ENCODE measurements around the gene DIDO1.

The DIDO1 gene

GRCh38 chr20:62941792-62942191 lies 15.5 kb upstream of the DIDO1 start:
- peaks cover 10% of the 10 kb centered on the region; the same call in 1 of the 2 replicates for H3K36me3 ChIP-seq (ENCODE audit: insufficient read depth)
- no peak overlapping the region for H3K27ac ChIP-seq
- H2AFZ ChIP-seq (ENCODE audit: low read depth), result no peak overlapping the region
- no peak overlapping the region for H3K4me2 ChIP-seq
- no peak overlapping the region for H3K4me3 ChIP-seq (IDR thresholded peaks at IDR 0.05; ENCODE audit: insufficient read depth, low read depth, low read length)
- H4K20me1 ChIP-seq (ENCODE audit: insufficient read depth), result no peaks in the 10 kb centered on the region
- peaks cover 39% of the 10 kb centered on the region for H3K79me2 ChIP-seq (ENCODE audit: insufficient read depth, low read depth)
- H3K9ac ChIP-seq, result no peak overlapping the region
- peaks cover 20% of the 10 kb centered on the region for H3K4me1 ChIP-seq (ENCODE audit: low read depth, poor library complexity, severe bottlenecking)
- no peak for TF ChIP-seq CTCF (conservative IDR thresholded peaks at IDR 0.05; ENCODE audit: low read depth, low read length)
- H3K27me3 ChIP-seq (ENCODE audit: insufficient read depth, low read depth), result no peaks in the 10 kb centered on the region

GRCh38 chr20:62940875-62941274 lies 14.6 kb upstream of the DIDO1 start:
- no peak for TF ChIP-seq CTCF (conservative IDR thresholded peaks at IDR 0.05; ENCODE audit: low read depth, low read length)
- Histone ChIP-seq H2AFZ (ENCODE audit: low read depth) (no peak overlapping the region), H4K20me1 (ENCODE audit: insufficient read depth) (no peaks in the 10 kb centered on the region), H3K9ac (no peak overlapping the region), H3K4me1 (ENCODE audit: low read depth, poor library complexity, severe bottlenecking) (peaks cover 27% of the 10 kb centered on the region), H3K27ac (no peak overlapping the region), H3K79me2 (ENCODE audit: insufficient read depth, low read depth) (peaks cover 48% of the 10 kb centered on the region), H3K4me3 (IDR thresholded peaks at IDR 0.05; ENCODE audit: insufficient read depth, low read depth, low read length) (no peak overlapping the region), H3K36me3 (ENCODE audit: insufficient read depth) (peaks cover 10% of the 10 kb centered on the region; the same call in 1 of the 2 replicates), H3K4me2 (no peak overlapping the region), H3K27me3 (ENCODE audit: insufficient read depth, low read depth) (no peaks in the 10 kb centered on the region)

GRCh38 chr20:62938105-62938888 lies 12.0 kb upstream of the DIDO1 start, which contains the start of gene GID8:
TSS of gene GID8 (plus strand) at chr20:62938147. CDS start at chr20:62941503, 3,356 bp downstream.
- H3K4me1 ChIP-seq (ENCODE audit: low read depth, poor library complexity, severe bottlenecking), result peaks cover 40% of the 10 kb centered on the region
- no peaks in the 10 kb centered on the region for H3K27me3 ChIP-seq (ENCODE audit: insufficient read depth, low read depth)
- H3K36me3 ChIP-seq (ENCODE audit: insufficient read depth), result no peaks in the 10 kb centered on the region
- peak within 1 kb of the TSS; percentile 78 for H3K27ac ChIP-seq
- H2AFZ ChIP-seq (ENCODE audit: low read depth), result peak within 1 kb of the TSS; percentile 67
- H3K9ac ChIP-seq, result peak within 1 kb of the TSS; percentile 88
- TF ChIP-seq CTCF (conservative IDR thresholded peaks at IDR 0.05; ENCODE audit: low read depth, low read length), result no peak
- peaks cover under 1% of the 10 kb centered on the region for H4K20me1 ChIP-seq (ENCODE audit: insufficient read depth)
- H3K4me2 ChIP-seq, result peak within 1 kb of the TSS; percentile 86
- H3K4me3 ChIP-seq (IDR thresholded peaks at IDR 0.05; ENCODE audit: insufficient read depth, low read depth, low read length), result peak within 1 kb of the TSS; percentile 9
- peaks cover 74% of the 10 kb centered on the region for H3K79me2 ChIP-seq (ENCODE audit: insufficient read depth, low read depth)

GRCh38 chr20:62937268-62938104 lies 11.2 kb upstream of the DIDO1 start:
- no peaks in the 10 kb centered on the region; the same call in 1 of the 2 replicates for H3K36me3 ChIP-seq (ENCODE audit: insufficient read depth)
- no peaks in the 10 kb centered on the region for H3K27me3 ChIP-seq (ENCODE audit: insufficient read depth, low read depth)
- H3K4me1 ChIP-seq (ENCODE audit: low read depth, poor library complexity, severe bottlenecking), result peaks cover 48% of the 10 kb centered on the region
- H2AFZ ChIP-seq (ENCODE audit: low read depth), result peak overlapping the region; percentile 67
- TF ChIP-seq CTCF (conservative IDR thresholded peaks at IDR 0.05; ENCODE audit: low read depth, low read length), result no peak
- H3K9ac ChIP-seq, result peak overlapping the region; percentile 88
- peaks cover 82% of the 10 kb centered on the region for H3K79me2 ChIP-seq (ENCODE audit: insufficient read depth, low read depth)
- H4K20me1 ChIP-seq (ENCODE audit: insufficient read depth), result peaks cover 9% of the 10 kb centered on the region
- no peak overlapping the region for H3K4me3 ChIP-seq (IDR thresholded peaks at IDR 0.05; ENCODE audit: insufficient read depth, low read depth, low read length)
- H3K4me2 ChIP-seq, result peak overlapping the region; percentile 86; the same call in 1 of the 2 replicates
- H3K27ac ChIP-seq, result peak overlapping the region; percentile 78
